Adrenal gland (tissue), 5 donors: ENCODE results near the gene EPHB1.

Experiments used
- CTCF ChIP-seq, 6 experiments: fragments of 450-650 bp in 4 of 6; fragments of 200-600 bp in 2 of 6; sonication (generic) in 1 of 6; IDR thresholded peaks; 1 replicate in 5 of 6; 2 replicates in 1 of 6; pipeline versions ENCODE4 v1.5.1 to v1.8.0; 2016 to 2021; ENCODE audit warnings: antibody characterized with exemption in 6 of 6, mild to moderate bottlenecking in 2 of 6, moderate library complexity in 1 of 6
- POLR2A ChIP-seq, 2 donors: fragments of 450-650 bp; IDR thresholded peaks; one replicate each; pipeline ENCODE4 v1.6.1; 2017; ENCODE audit warnings: antibody characterized with exemption in 2 of 2, mild to moderate bottlenecking in 2 of 2, moderate library complexity in 1 of 2
- donor health status: DM: no; HTN: no; CAD: no.

DNA sequence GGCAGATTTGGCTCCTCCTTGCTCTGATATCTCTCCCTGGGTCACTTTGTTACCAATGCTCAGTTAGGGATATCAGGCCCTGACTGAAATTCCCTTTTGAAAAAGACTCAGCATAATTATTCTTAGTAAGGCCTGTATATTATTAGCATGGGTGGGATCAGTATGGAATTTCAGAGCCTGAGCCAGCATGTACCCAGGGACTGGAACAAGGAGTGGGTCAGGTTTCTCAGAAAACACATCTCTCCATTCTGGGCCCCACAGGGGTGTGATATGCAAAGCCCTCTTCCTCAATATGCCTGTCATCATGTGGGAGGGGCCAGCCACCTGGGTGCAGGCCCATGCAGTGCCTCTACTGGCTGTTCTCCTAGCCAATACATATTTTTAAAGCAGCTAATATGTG, 423.2 kb downstream of the EPHB1 start:
- no peak for TF ChIP-seq CTCF (IDR thresholded peaks at IDR 0.05)
- no peak for TF ChIP-seq POLR2A (IDR thresholded peaks at IDR 0.05)
